Measurements from ENCODE around the gene NIBAN1. TPM values are rescaled to one million over a fixed set of nuclear protein-coding genes. Genes with fewer than 3 reads are reported as not detected.

The NIBAN1 gene
- total RNA-seq, 1 experiment from 2014 or later = 20.8 TPM

DNA sequence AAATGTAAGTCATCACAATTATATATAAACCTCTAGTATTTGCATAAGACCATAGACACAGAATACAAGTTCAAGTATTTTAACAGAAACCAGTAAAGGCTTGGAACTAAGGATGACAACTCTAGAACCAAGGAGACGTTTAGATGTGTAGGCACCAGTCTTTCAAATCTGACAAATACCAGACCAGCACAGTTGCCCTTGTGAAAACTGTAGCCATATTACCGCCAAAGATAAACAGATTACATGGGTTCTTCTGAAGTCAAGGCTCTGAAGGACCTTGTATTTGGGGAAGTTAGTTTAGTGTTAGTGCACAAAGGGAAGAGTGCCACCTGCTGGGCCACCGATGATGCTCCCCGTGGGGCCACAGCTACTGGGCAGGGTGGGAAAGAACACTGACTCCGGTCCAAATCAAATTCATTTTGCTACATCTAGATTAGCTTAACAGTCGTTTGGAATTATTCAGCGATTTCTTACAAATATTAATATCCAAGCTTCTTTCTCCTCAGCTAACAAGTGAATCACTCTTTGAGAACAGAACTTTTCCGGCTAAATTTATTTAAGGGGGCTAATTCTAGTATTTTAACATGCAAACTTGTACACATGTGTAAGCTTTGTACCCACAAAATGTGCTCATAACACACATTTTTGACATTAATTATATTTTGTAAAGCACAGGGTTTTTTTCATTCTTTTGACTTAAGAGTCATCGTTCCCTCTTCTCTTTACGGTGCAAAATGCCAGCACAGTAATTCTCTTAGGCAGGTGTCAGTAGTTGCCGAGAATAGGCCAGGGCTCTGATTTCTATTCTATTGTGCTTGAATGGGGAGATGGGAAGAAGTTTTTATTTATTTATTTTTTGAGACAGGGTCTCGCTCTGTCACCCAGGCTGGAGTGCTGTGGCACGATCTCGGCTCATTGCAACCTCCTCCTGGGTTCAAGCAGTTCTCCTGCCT is 8.0 kb upstream of the NIBAN1 start:
- ChIA-PET POLR2A (interaction anchor here (0.6 kb wide), 1 partner anchor 228 kb away, joined by 3 read pairs; no protein-coding TSS in a partner anchor), CTCF (interaction anchor here (1.0 to 2.3 kb wide), 3 partner anchors 8 to 188 kb away, joined by 3 to 28 read pairs (median 4); no protein-coding TSS in a partner anchor)
- Histone ChIP-seq H3K27me3 (replicated peaks; ENCODE audit: control insufficient read depth, insufficient read depth, low read length) (peaks cover 2% of the 10 kb centered on the region; the same call in 1 of the 2 replicates), H3K36me3 (ENCODE audit: control insufficient read depth, insufficient read depth, low read length) (no peaks in the 10 kb centered on the region), H3K4me3 (ENCODE audit: low read depth, low read length) (no peak overlapping the region), H3K4me1 (no peaks in the 10 kb centered on the region), H3K9me3 (no peaks in the 10 kb centered on the region)
- Mint-ChIP-seq H3K27me3 (ENCODE audit: insufficient read depth, unreplicated experiment) (peaks cover 9% of the 10 kb centered on the region), H3K9me3 (ENCODE audit: unreplicated experiment) (no peaks in the 10 kb centered on the region), H3K4me3 (ENCODE audit: unreplicated experiment) (no peak overlapping the region), H3K27ac (ENCODE audit: unreplicated experiment) (no peak overlapping the region), H3K4me1 (ENCODE audit: low read depth, unreplicated experiment) (no peaks in the 10 kb centered on the region), H3K36me3 (ENCODE audit: insufficient read depth, unreplicated experiment) (no peaks in the 10 kb centered on the region)
- intact Hi-C loops (cut with micrococcal nuclease; ENCODE audit: unreplicated experiment) = loop anchor here (1.0 to 5.0 kb wide), 2 partner anchors 177 to 225 kb away; no protein-coding TSS in a partner anchor
- TF ChIP-seq, protein P1, sequence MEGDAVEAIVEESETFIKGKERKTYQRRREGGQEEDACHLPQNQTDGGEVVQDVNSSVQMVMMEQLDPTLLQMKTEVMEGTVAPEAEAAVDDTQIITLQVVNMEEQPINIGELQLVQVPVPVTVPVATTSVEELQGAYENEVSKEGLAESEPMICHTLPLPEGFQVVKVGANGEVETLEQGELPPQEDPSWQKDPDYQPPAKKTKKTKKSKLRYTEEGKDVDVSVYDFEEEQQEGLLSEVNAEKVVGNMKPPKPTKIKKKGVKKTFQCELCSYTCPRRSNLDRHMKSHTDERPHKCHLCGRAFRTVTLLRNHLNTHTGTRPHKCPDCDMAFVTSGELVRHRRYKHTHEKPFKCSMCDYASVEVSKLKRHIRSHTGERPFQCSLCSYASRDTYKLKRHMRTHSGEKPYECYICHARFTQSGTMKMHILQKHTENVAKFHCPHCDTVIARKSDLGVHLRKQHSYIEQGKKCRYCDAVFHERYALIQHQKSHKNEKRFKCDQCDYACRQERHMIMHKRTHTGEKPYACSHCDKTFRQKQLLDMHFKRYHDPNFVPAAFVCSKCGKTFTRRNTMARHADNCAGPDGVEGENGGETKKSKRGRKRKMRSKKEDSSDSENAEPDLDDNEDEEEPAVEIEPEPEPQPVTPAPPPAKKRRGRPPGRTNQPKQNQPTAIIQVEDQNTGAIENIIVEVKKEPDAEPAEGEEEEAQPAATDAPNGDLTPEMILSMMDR (IDR thresholded peaks at IDR 0.05; ENCODE audit: insufficient read depth in 1 of 2, low read depth in 1 of 2, low read length in 1 of 2, severe bottlenecking in 1 of 2, unreplicated experiment in 1 of 2) = peak; percentile 77 to 89
- peak; percentile 62 to 78 for DNase-seq
- BruUV-seq (replicated peaks) = no TSS peak

DNA sequence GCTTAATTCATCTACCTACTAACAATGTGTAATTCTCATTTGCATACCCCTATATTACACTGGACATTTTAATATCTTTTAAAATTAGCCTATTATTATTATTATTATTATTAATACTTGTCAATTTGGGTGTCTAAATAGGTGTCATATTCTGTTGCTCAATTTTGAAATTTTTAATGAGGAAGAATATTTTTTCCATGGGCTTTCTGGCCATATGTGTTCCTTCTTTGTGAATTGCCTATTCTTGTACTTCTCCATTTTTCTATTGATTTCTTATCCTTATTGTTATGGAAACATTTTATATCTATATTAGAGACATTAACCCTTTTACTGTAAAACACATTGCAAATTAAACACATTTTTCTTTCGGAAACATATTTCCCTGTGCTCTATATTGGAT is 6.4 kb upstream of the NIBAN1 start:
- H3K4me3 ChIP-seq (ENCODE audit: low read depth, low read length) = no peak overlapping the region
- intact Hi-C loops (cut with micrococcal nuclease; ENCODE audit: unreplicated experiment) = loop anchor here (5.0 kb wide), 1 partner anchor 223 kb away; no protein-coding TSS in a partner anchor
- Mint-ChIP-seq H3K36me3 (ENCODE audit: insufficient read depth, unreplicated experiment) (no peaks in the 10 kb centered on the region), H3K4me1 (ENCODE audit: low read depth, unreplicated experiment) (peaks cover 2% of the 10 kb centered on the region), H3K27ac (ENCODE audit: unreplicated experiment) (no peak overlapping the region), H3K4me3 (ENCODE audit: unreplicated experiment) (no peak overlapping the region), H3K9me3 (ENCODE audit: unreplicated experiment) (no peaks in the 10 kb centered on the region), H3K27me3 (ENCODE audit: insufficient read depth, unreplicated experiment) (peaks cover 6% of the 10 kb centered on the region)
- no peaks in the 10 kb centered on the region for H3K36me3 ChIP-seq (ENCODE audit: control insufficient read depth, insufficient read depth, low read length)
- no peaks in the 10 kb centered on the region for H3K4me1 ChIP-seq
- no TSS peak for BruUV-seq (replicated peaks)
- H3K27me3 ChIP-seq (replicated peaks; ENCODE audit: control insufficient read depth, insufficient read depth, low read length) = no peaks in the 10 kb centered on the region
- TF ChIP-seq, protein P1 (IDR thresholded peaks at IDR 0.05; ENCODE audit: insufficient read depth in 1 of 2, low read depth in 1 of 2, low read length in 1 of 2, severe bottlenecking in 1 of 2, unreplicated experiment in 1 of 2) = no peak
- ChIA-PET CTCF (interaction anchor here (0.6 kb wide), 1 partner anchor 65 kb away, joined by 4 read pairs; the partner anchor contains the start of gene RNF2), POLR2A (no interaction called here)
- H3K9me3 ChIP-seq = no peaks in the 10 kb centered on the region
- DNase-seq = no peak

DNA sequence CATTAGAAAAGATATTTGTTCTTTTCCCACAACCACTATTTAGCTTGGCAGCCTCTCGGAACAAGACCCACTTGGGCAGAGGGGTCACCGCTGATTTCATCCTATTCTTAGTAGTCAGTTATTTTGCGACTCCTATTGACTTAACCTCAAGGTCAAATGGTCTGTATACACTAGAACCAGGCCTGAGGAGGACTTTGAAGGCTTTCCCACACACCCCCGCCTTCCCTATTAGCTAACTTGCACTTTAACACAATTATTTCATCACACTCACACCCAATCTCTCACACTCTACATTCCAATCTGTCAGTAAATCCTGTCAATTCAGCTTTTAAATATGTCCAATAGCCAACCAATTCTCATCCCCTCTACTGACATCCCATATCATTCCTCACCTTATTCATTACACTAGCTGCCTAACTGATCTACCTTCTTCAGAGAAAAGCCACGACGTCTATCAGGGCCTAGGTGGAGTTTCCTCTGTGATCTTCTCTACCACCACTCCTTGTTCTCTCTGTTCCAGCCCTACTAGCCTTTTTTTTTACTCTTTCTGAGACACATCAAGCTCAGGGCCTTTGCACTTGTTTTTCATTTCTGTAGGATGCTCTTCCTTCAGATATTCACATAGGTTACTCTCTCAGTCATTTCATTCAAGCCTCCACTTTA is 1.0 kb upstream of the NIBAN1 start:
- TF ChIP-seq, protein P1 (IDR thresholded peaks at IDR 0.05; ENCODE audit: insufficient read depth in 1 of 2, low read depth in 1 of 2, low read length in 1 of 2, severe bottlenecking in 1 of 2, unreplicated experiment in 1 of 2) = no peak
- Mint-ChIP-seq H3K4me3 (ENCODE audit: unreplicated experiment) (peak overlapping the region; percentile 82), H3K27ac (ENCODE audit: unreplicated experiment) (no peak overlapping the region), H3K36me3 (ENCODE audit: insufficient read depth, unreplicated experiment) (peaks cover 5% of the 10 kb centered on the region), H3K9me3 (ENCODE audit: unreplicated experiment) (no peaks in the 10 kb centered on the region), H3K27me3 (ENCODE audit: insufficient read depth, unreplicated experiment) (peaks cover 2% of the 10 kb centered on the region), H3K4me1 (ENCODE audit: low read depth, unreplicated experiment) (peaks cover 12% of the 10 kb centered on the region)
- Histone ChIP-seq H3K4me1 (0 out of 2 replicates have a peak, but pooled peaks cover 6% of the 10 kb centered on the region), H3K27me3 (replicated peaks; ENCODE audit: control insufficient read depth, insufficient read depth, low read length) (no peaks in the 10 kb centered on the region; the same call in 1 of the 2 replicates), H3K36me3 (ENCODE audit: control insufficient read depth, insufficient read depth, low read length) (no peaks in the 10 kb centered on the region), H3K9me3 (no peaks in the 10 kb centered on the region), H3K4me3 (ENCODE audit: low read depth, low read length) (no peak overlapping the region)
- CTCF ChIA-PET = interaction anchor here (1.0 kb wide), 1 partner anchor 170 kb away, joined by 3 read pairs; no protein-coding TSS in a partner anchor
- BruUV-seq (replicated peaks) = no TSS peak
- intact Hi-C loops (cut with micrococcal nuclease; ENCODE audit: unreplicated experiment) = loop anchor here (1.0 to 2.0 kb wide), 2 partner anchors 45 to 70 kb away; no protein-coding TSS in a partner anchor
- peak in 1 of 2 experiments; percentile 28 for DNase-seq
- POLR2A ChIA-PET = interaction anchor here (0.6 kb wide), 1 partner anchor 65 kb away, joined by 3 read pairs; no protein-coding TSS in a partner anchor

Data from Caco-2 (cell line).